Activated CD4-positive, alpha-beta memory T cell treated with anti-CD3 and anti-CD28 coated beads for 36 hours (primary cell): ENCODE measurements around the gene SLC4A1AP. TPM values are rescaled to one million over a fixed set of nuclear protein-coding genes. Genes with fewer than 3 reads are reported as not detected.

Source experiments
- CTCF ChIA-PET: fragments of 350-600 bp; sonication (Branson Sonifier 250); formaldehyde crosslinking; loops from one replicate; lab custom pipeline; 2021; ENCODE audit warnings: antibody characterized with exemption, inconsistent platforms; lab: Charles Lee
- POLR2A ChIA-PET: fragments of 350-600 bp; sonication (Branson Sonifier 250); formaldehyde crosslinking; loops from one replicate; lab custom pipeline; 2021; ENCODE audit warnings: antibody characterized with exemption; lab: Charles Lee
- DNase-seq: peaks from one replicate; pipeline ENCODE4 v3.0.0-alpha.2; 2020
- H3K27ac Mint-ChIP-seq: one replicate; pipeline ENCODE4 v1.8.0; 2021; ENCODE audit warnings: mixed read lengths
- H3K27me3 Mint-ChIP-seq: one replicate; pipeline ENCODE4 v1.8.0; 2021; ENCODE audit warnings: mixed read lengths
- H3K36me3 Mint-ChIP-seq: one replicate; pipeline ENCODE4 v1.8.0; 2021; ENCODE audit warnings: mixed read lengths
- H3K4me1 Mint-ChIP-seq: one replicate; pipeline ENCODE4 v1.8.0; 2021; ENCODE audit warnings: low read depth, mixed read lengths
- H3K4me3 Mint-ChIP-seq: one replicate; pipeline ENCODE4 v1.8.0; 2021; ENCODE audit warnings: mild to moderate bottlenecking, mixed read lengths
- H3K9me3 Mint-ChIP-seq: one replicate; pipeline ENCODE4 v1.8.0; 2021; ENCODE audit warnings: mixed read lengths
- intact Hi-C: fragments of 100-400 bp; cut with micrococcal nuclease; formaldehyde crosslinking; loops from one replicate; pipeline ENCODE4 v1.15.1; 2023
- total RNA-seq, 2 experiments: library from RNA; stranded (reverse); gene quantifications; one replicate each; pipeline ENCODE4 v1.2.3, GENCODE V29; 2021

Gene SLC4A1AP
- total RNA-seq, 2 experiments from 2014 or later = 26.5 TPM

- CTCF ChIA-PET = interaction anchor here (1.6 to 3.3 kb wide), 4 partner anchors 8 to 740 kb away, joined by 3 to 16 read pairs (median 6); no protein-coding TSS in a partner anchor
Measured at GRCh38 chr2:27712522-27712921, 48.8 kb downstream of the SLC4A1AP start.

GRCh38 chr2:27713201-27713600 lies 49.5 kb downstream of the SLC4A1AP start:
- Mint-ChIP-seq H3K27me3 (peaks cover 11% of the 10 kb centered on the region), H3K9me3 (no peaks in the 10 kb centered on the region), H3K4me1 (peaks cover 31% of the 10 kb centered on the region), H3K27ac (no peak overlapping the region), H3K4me3 (no peak overlapping the region), H3K36me3 (no peaks in the 10 kb centered on the region)
- DNase-seq = no peak
- ChIA-PET CTCF (interaction anchor here (1.6 to 3.3 kb wide), 4 partner anchors 9 to 740 kb away, joined by 3 to 16 read pairs (median 6); no protein-coding TSS in a partner anchor), POLR2A (interaction anchor here (0.8 kb wide), 1 partner anchor 265 kb away, joined by 4 read pairs; no protein-coding TSS in a partner anchor)
- intact Hi-C loops = no loop called here

More at GRCh38 chr2:27712522-27712921, 48.8 kb downstream of the SLC4A1AP start:
- Mint-ChIP-seq H3K27ac (no peak overlapping the region), H3K27me3 (peaks cover 7% of the 10 kb centered on the region), H3K36me3 (no peaks in the 10 kb centered on the region), H3K4me1 (peaks cover 31% of the 10 kb centered on the region), H3K9me3 (no peaks in the 10 kb centered on the region), H3K4me3 (no peak overlapping the region)
- intact Hi-C loops = no loop called here
- POLR2A ChIA-PET = interaction anchor here (0.8 kb wide), 1 partner anchor 265 kb away, joined by 4 read pairs; no protein-coding TSS in a partner anchor
- no peak for DNase-seq

GRCh38 chr2:27714053-27714452 lies 50.4 kb downstream of the SLC4A1AP start:
- intact Hi-C loops = no loop called here
- no peak for DNase-seq
- ChIA-PET CTCF (interaction anchor here (1.2 to 3.3 kb wide), 3 partner anchors 9 to 40 kb away, joined by 4 to 16 read pairs (median 8); no protein-coding TSS in a partner anchor), POLR2A (interaction anchor here (1.0 kb wide), 1 partner anchor 678 kb away, joined by 3 read pairs; the partner anchor contains the start of gene FOSL2)
- H3K27me3 Mint-ChIP-seq = peaks cover 13% of the 10 kb centered on the region
- H3K27ac Mint-ChIP-seq = peak overlapping the region; percentile 25
- H3K4me3 Mint-ChIP-seq = no peak overlapping the region
- H3K36me3 Mint-ChIP-seq = no peaks in the 10 kb centered on the region
- H3K4me1 Mint-ChIP-seq = peaks cover 31% of the 10 kb centered on the region
- H3K9me3 Mint-ChIP-seq = no peaks in the 10 kb centered on the region

- ChIA-PET POLR2A (interaction anchor here (1.0 kb wide), 1 partner anchor 678 kb away, joined by 3 read pairs; the partner anchor contains the start of gene FOSL2), CTCF (interaction anchor here (1.1 to 3.3 kb wide), 4 partner anchors 9 to 39 kb away, joined by 3 to 16 read pairs (median 6); no protein-coding TSS in a partner anchor)
- Mint-ChIP-seq H3K9me3 (no peaks in the 10 kb centered on the region), H3K27me3 (peaks cover 13% of the 10 kb centered on the region), H3K36me3 (no peaks in the 10 kb centered on the region), H3K4me1 (peaks cover 35% of the 10 kb centered on the region), H3K4me3 (peak overlapping the region; percentile 45), H3K27ac (peak overlapping the region; percentile 34)
- intact Hi-C loops = no loop called here
- no peak for DNase-seq
Measured at GRCh38 chr2:27714851-27715291, 51.2 kb downstream of the SLC4A1AP start.

GRCh38 chr2:27715318-27716210 lies 51.9 kb downstream of the SLC4A1AP start:
- DNase-seq = peak; percentile 63
- ChIA-PET POLR2A (interaction anchor here (0.8 kb wide), 1 partner anchor 676 kb away, joined by 4 read pairs; no protein-coding TSS in a partner anchor), CTCF (interaction anchor here (1.1 to 3.3 kb wide), 6 partner anchors 8 to 39 kb away, joined by 3 to 16 read pairs (median 8); no protein-coding TSS in a partner anchor)
- H3K36me3 Mint-ChIP-seq = no peaks in the 10 kb centered on the region
- no peak overlapping the region for H3K27ac Mint-ChIP-seq
- H3K9me3 Mint-ChIP-seq = no peaks in the 10 kb centered on the region
- peaks cover 42% of the 10 kb centered on the region for H3K4me1 Mint-ChIP-seq
- H3K4me3 Mint-ChIP-seq = peak overlapping the region; percentile 45
- intact Hi-C loops = no loop called here
- peaks cover 13% of the 10 kb centered on the region for H3K27me3 Mint-ChIP-seq

GRCh38 chr2:27716301-27717069 lies 52.8 kb downstream of the SLC4A1AP start:
- CTCF ChIA-PET = interaction anchor here (1.9 to 3.0 kb wide), 2 partner anchors 13 to 33 kb away, joined by 8 to 13 read pairs; no protein-coding TSS in a partner anchor

GRCh38 chr2:27717070-27717795 lies 53.5 kb downstream of the SLC4A1AP start:
- ChIA-PET CTCF (interaction anchor here (1.9 to 3.0 kb wide), 2 partner anchors 14 to 34 kb away, joined by 8 to 13 read pairs; no protein-coding TSS in a partner anchor), POLR2A (interaction anchor here (1.5 kb wide), 1 partner anchor 13 kb away, joined by 4 read pairs; no protein-coding TSS in a partner anchor)
- intact Hi-C loops = no loop called here
- Mint-ChIP-seq H3K4me3 (peak overlapping the region; percentile 25), H3K27me3 (peaks cover 13% of the 10 kb centered on the region), H3K27ac (no peak overlapping the region), H3K9me3 (no peaks in the 10 kb centered on the region), H3K36me3 (no peaks in the 10 kb centered on the region), H3K4me1 (peaks cover 44% of the 10 kb centered on the region)
- DNase-seq = peak; percentile 58

More at GRCh38 chr2:27716301-27717069, 52.8 kb downstream of the SLC4A1AP start:
- Mint-ChIP-seq H3K9me3 (no peaks in the 10 kb centered on the region), H3K27ac (no peak overlapping the region), H3K27me3 (peaks cover 13% of the 10 kb centered on the region), H3K4me3 (peak overlapping the region; percentile 25), H3K36me3 (no peaks in the 10 kb centered on the region), H3K4me1 (peaks cover 45% of the 10 kb centered on the region)
- DNase-seq = no peak
- intact Hi-C loops = no loop called here
- POLR2A ChIA-PET = interaction anchor here (0.8 to 1.5 kb wide), 2 partner anchors 13 to 675 kb away, joined by 4 read pairs; no protein-coding TSS in a partner anchor

- Mint-ChIP-seq H3K4me1 (peaks cover 34% of the 10 kb centered on the region), H3K27me3 (peaks cover 14% of the 10 kb centered on the region), H3K27ac (peak overlapping the region; percentile 35), H3K4me3 (no peak overlapping the region), H3K9me3 (no peaks in the 10 kb centered on the region), H3K36me3 (no peaks in the 10 kb centered on the region)
- DNase-seq = peak; percentile 86
- ChIA-PET CTCF (interaction anchor here (0.8 to 1.5 kb wide), 3 partner anchors 15 to 34 kb away, joined by 3 to 6 read pairs (median 5); no protein-coding TSS in a partner anchor), POLR2A (interaction anchor here (0.8 kb wide), 1 partner anchor 673 kb away, joined by 3 read pairs; no protein-coding TSS in a partner anchor)
- intact Hi-C loops = loop anchor here (2.0 to 5.0 kb wide), 2 partner anchors 171 to 727 kb away; partner anchors contain the start of genes BABAM2 and RBKS
Measured at GRCh38 chr2:27720004-27720551, 56.4 kb downstream of the SLC4A1AP start.

GRCh38 chr2:27721335-27721734 lies 57.6 kb downstream of the SLC4A1AP start:
- CTCF ChIA-PET = interaction anchor here (1.3 to 3.6 kb wide), 2 partner anchors 32 to 54 kb away, joined by 3 to 19 read pairs; no protein-coding TSS in a partner anchor
- intact Hi-C loops = loop anchor here (2.0 to 5.0 kb wide), 2 partner anchors 169 to 726 kb away; partner anchors contain the start of genes BABAM2 and RBKS
- Mint-ChIP-seq H3K9me3 (no peaks in the 10 kb centered on the region), H3K27me3 (peaks cover 14% of the 10 kb centered on the region), H3K36me3 (no peaks in the 10 kb centered on the region), H3K4me3 (no peak overlapping the region), H3K27ac (no peak overlapping the region), H3K4me1 (peaks cover 34% of the 10 kb centered on the region)
- peak; percentile 46 for DNase-seq
- POLR2A ChIA-PET = no interaction called here

- Mint-ChIP-seq H3K4me1 (peaks cover 27% of the 10 kb centered on the region), H3K27me3 (peaks cover 10% of the 10 kb centered on the region), H3K36me3 (no peaks in the 10 kb centered on the region), H3K27ac (no peak overlapping the region), H3K9me3 (no peaks in the 10 kb centered on the region), H3K4me3 (no peak overlapping the region)
- DNase-seq = no peak
- ChIA-PET POLR2A (no interaction called here), CTCF (interaction anchor here (1.0 to 4.4 kb wide), 10 partner anchors 7 to 727 kb away, joined by 3 to 43 read pairs (median 6); no protein-coding TSS in a partner anchor)
- intact Hi-C loops = loop anchor here (2.0 to 5.0 kb wide), 2 partner anchors 169 to 725 kb away; partner anchors contain the start of genes BABAM2 and RBKS
Measured at GRCh38 chr2:27721884-27722485, 58.3 kb downstream of the SLC4A1AP start.
